HepG2 (cell line): Measurements from ENCODE around the gene CSF3R. TPM values are rescaled to one million over a fixed set of nuclear protein-coding genes. Genes with fewer than 3 reads are reported as not detected.

Source experiments
- AKAP8 ChIP-seq: sonication (generic); formaldehyde crosslinking; IDR thresholded peaks from 2 replicates; pipeline ENCODE4 v1.5.1; 2020; ENCODE audit warnings: mild to moderate bottlenecking, missing genetic modification reagents
- CENPX ChIP-seq: sonication (generic); formaldehyde crosslinking; IDR thresholded peaks from 2 replicates; pipeline ENCODE4 v1.9.0; 2021; ENCODE audit warnings: mild to moderate bottlenecking, missing genetic modification reagents, moderate library complexity
- CHD2 ChIP-seq: IDR thresholded peaks from 2 replicates; pipeline ENCODE4 v1.6.1; 2011; ENCODE audit warnings: low read depth, low read length, improper control_type of control experiment
- CREB1 ChIP-seq, 2 experiments: fragments of 450-650 bp in 1 of 2; IDR thresholded peaks; 2 replicates each; pipeline ENCODE4 v1.6.1; 2016 to 2017; ENCODE audit warnings: control low read depth in 1 of 2, mild to moderate bottlenecking in 1 of 2, missing compliant biosample characterization in 1 of 2, missing genetic modification characterization in 1 of 2
- FOXK2 ChIP-seq: fragments of 450-650 bp; IDR thresholded peaks from 2 replicates; pipeline ENCODE4 v1.6.1; 2016
- HNRNPLL ChIP-seq: fragments of 200-400 bp; formaldehyde crosslinking; IDR thresholded peaks from 2 replicates; pipeline ENCODE4 v1.6.1; 2017; ENCODE audit warnings: mild to moderate bottlenecking, low read depth, low read length; ENCODE audit not compliant: poor library complexity, severe bottlenecking
- HOXA3 ChIP-seq: sonication (generic); formaldehyde crosslinking; IDR thresholded peaks from 2 replicates; pipeline ENCODE4 v1.5.0; 2020; ENCODE audit warnings: missing genetic modification reagents
- IRF2 ChIP-seq: IDR thresholded peaks from 2 replicates; pipeline ENCODE4 v1.6.1; 2018; ENCODE audit warnings: missing genetic modification reagents, missing compliant biosample characterization
- MTA3 ChIP-seq: sonication (generic); formaldehyde crosslinking; IDR thresholded peaks from 2 replicates; pipeline ENCODE4 v1.4.0; 2020; ENCODE audit warnings: missing genetic modification reagents
- NR3C1 ChIP-seq: sonication (generic); formaldehyde crosslinking; IDR thresholded peaks from 2 replicates; pipeline ENCODE4 v1.4.0; 2020; ENCODE audit warnings: missing genetic modification reagents
- PAX8 ChIP-seq: sonication (generic); formaldehyde crosslinking; IDR thresholded peaks from 2 replicates; pipeline ENCODE4 v1.8.0; 2022; ENCODE audit warnings: mild to moderate bottlenecking, missing genetic modification reagents, borderline replicate concordance
- REL ChIP-seq: sonication (generic); formaldehyde crosslinking; conservative IDR thresholded peaks from 2 replicates; pipeline ENCODE4 v1.8.0; 2022; ENCODE audit warnings: mild to moderate bottlenecking, missing genetic modification reagents, moderate library complexity
- ZFP62 ChIP-seq: sonication (generic); formaldehyde crosslinking; IDR thresholded peaks from 2 replicates; pipeline ENCODE4 v1.4.0; 2020; ENCODE audit warnings: missing genetic modification reagents
- ZMYM4 ChIP-seq: sonication (generic); formaldehyde crosslinking; IDR thresholded peaks from 2 replicates; pipeline ENCODE4 v1.8.1; 2023; ENCODE audit warnings: mild to moderate bottlenecking, missing genetic modification reagents
- ZNF232 ChIP-seq: sonication (generic); formaldehyde crosslinking; IDR thresholded peaks from 2 replicates; pipeline ENCODE4 v1.4.0; 2020; ENCODE audit warnings: missing genetic modification reagents, borderline replicate concordance
- ZNF274 ChIP-seq: sonication (generic); formaldehyde crosslinking; IDR thresholded peaks from 2 replicates; pipeline ENCODE4 v1.5.1; 2020; ENCODE audit warnings: mild to moderate bottlenecking, missing genetic modification reagents
- ZNF350 ChIP-seq: sonication (generic); formaldehyde crosslinking; IDR thresholded peaks from 2 replicates; pipeline ENCODE4 v1.4.0; 2020; ENCODE audit warnings: mild to moderate bottlenecking, low read depth, missing genetic modification reagents, borderline replicate concordance
- ZNF430 ChIP-seq: sonication (generic); formaldehyde crosslinking; IDR thresholded peaks from 2 replicates; pipeline ENCODE4 v1.9.0; 2021; ENCODE audit warnings: mild to moderate bottlenecking, missing genetic modification reagents
- ZNF44 ChIP-seq: sonication (generic); formaldehyde crosslinking; IDR thresholded peaks from 2 replicates; pipeline ENCODE4 v1.5.1; 2020; ENCODE audit warnings: mild to moderate bottlenecking, missing genetic modification reagents
- ZNF546 ChIP-seq: sonication (generic); formaldehyde crosslinking; conservative IDR thresholded peaks from 2 replicates; pipeline ENCODE4 v1.8.1; 2023; ENCODE audit warnings: mild to moderate bottlenecking, missing genetic modification reagents
- ZNF7 ChIP-seq: IDR thresholded peaks from 2 replicates; pipeline ENCODE4 v1.6.1; 2016; ENCODE audit warnings: missing biosample characterization, missing genetic modification reagents
- ZNF781 ChIP-seq: sonication (generic); formaldehyde crosslinking; IDR thresholded peaks from 2 replicates; pipeline ENCODE4 v1.5.1; 2020; ENCODE audit warnings: borderline replicate concordance, mild to moderate bottlenecking, missing genetic modification reagents; ENCODE audit errors: not compliant biosample characterization
- ZNF83 ChIP-seq: sonication (generic); formaldehyde crosslinking; IDR thresholded peaks from 2 replicates; pipeline ENCODE4 v1.4.0; 2020; ENCODE audit warnings: missing genetic modification reagents, mild to moderate bottlenecking, borderline replicate concordance
- polyA plus RNA-seq, 8 experiments: library from polyadenylated mRNA; depleted of rRNA in 3 of 8; stranded (reverse) in 7 of 8; unstranded in 1 of 8; fragments of >200 nt; fragmentation: Illumina TruSeq in 4 of 8; extraction: Trizol in 4 of 8; gene quantifications; 2 replicates each; pipeline versions ENCODE4 v1.2.1 to v1.2.3, GENCODE V29; 2011 to 2016; ENCODE audit warnings: low read depth in 4 of 8, missing spikeins in 1 of 8, mixed read lengths in 1 of 8; ENCODE audit not compliant: insufficient read depth in 1 of 8
- total RNA-seq, 5 experiments: library from RNA; depleted of rRNA; stranded (reverse); fragments of >200 nt; fragmentation: Illumina TruSeq; extraction: Trizol; gene quantifications; 2 replicates each; pipeline ENCODE4 v1.2.3, GENCODE V29; 2016; ENCODE audit warnings: low read depth in 1 of 5
- TF ChIP-seq, protein P1 (sequence below): IDR thresholded peaks from 2 replicates; pipeline ENCODE4 v1.6.1; 2016
- TF ChIP-seq, protein P2 (sequence below): IDR thresholded peaks from 2 replicates; pipeline ENCODE4 v1.6.1; 2016
- TF ChIP-seq, protein P3 (sequence below): sonication (generic); formaldehyde crosslinking; IDR thresholded peaks from 2 replicates; pipeline ENCODE4 v1.8.1; 2023; ENCODE audit warnings: mild to moderate bottlenecking, inconsistent platforms, moderate library complexity, missing genetic modification reagents, borderline replicate concordance
- TF ChIP-seq, protein P4 (sequence below): sonication (generic); formaldehyde crosslinking; IDR thresholded peaks from 2 replicates; pipeline ENCODE4 v1.8.1; 2023; ENCODE audit warnings: mild to moderate bottlenecking, missing genetic modification reagents, borderline replicate concordance
- TF ChIP-seq, protein P5 (sequence below): IDR thresholded peaks from 2 replicates; pipeline ENCODE4 v1.6.1; 2016; ENCODE audit warnings: missing compliant biosample characterization, missing genetic modification reagents, borderline replicate concordance

Gene CSF3R
- total and polyA plus RNA-seq, 2 of the 13 experiments (the other 11 are each of a cell fraction or from before 2014, with no cell fraction given) = 11.9 to 28.8 TPM

DNA sequence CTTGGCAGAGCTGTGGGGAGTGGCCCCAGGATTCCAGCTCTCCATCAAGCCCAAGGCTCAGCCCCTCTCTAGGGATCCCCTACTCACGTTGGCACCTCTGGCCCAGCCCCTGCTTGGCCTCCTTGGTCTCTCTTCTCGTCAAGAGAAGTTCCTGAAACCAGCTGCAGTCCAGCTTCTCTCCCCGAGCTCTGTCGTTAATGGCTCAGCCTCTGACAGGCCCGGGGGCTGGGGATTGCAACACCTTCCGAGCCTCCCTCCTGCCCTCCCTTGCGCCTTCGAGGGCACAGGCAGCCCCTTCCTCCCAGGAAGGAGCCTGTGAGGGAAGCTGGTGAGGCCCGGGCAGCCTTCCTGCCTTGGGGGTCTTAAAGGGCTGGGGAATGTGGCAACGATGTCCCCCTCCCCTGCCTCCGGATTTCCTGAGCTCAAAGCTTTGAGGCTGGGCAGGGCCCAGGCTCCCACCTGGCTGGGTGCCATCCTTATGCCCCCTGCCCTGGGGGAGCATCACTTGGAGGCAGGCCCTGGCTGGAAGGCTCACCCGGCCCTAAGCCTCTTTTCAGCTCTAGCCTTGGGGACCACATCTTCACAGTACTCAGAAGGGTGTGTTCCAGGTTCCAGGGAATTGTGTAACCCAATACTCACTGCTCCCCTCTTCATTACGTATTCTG is at the start of gene CSF3R (continued):
- TF ChIP-seq ZNF781 (CRISPR knock-in tag) = no peak
- TF ChIP-seq IRF2 (CRISPR knock-in tag) = no peak
- TF ChIP-seq CREB1 (IDR thresholded peaks at IDR 0.05) = no peak
- 0 out of 2 replicates have a peak, but pooled peaks have one; percentile 22 for TF ChIP-seq CREB1 (CRISPR knock-in tag; IDR thresholded peaks at IDR 0.05)
- no peak for TF ChIP-seq CHD2
- no peak for TF ChIP-seq MTA3 (CRISPR knock-in tag)
- no peak for TF ChIP-seq PAX8 (CRISPR knock-in tag)
- TF ChIP-seq, protein P1, sequence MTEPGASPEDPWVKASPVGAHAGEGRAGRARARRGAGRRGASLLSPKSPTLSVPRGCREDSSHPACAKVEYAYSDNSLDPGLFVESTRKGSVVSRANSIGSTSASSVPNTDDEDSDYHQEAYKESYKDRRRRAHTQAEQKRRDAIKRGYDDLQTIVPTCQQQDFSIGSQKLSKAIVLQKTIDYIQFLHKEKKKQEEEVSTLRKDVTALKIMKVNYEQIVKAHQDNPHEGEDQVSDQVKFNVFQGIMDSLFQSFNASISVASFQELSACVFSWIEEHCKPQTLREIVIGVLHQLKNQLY (CRISPR knock-in tag) = no peak
- TF ChIP-seq FOXK2 = no peak
- peak; percentile 15; the same call in 1 of the 2 replicates for TF ChIP-seq ZNF350 (CRISPR knock-in tag)
- TF ChIP-seq ZNF274 = peak; percentile 67; the same call in 1 of the 2 replicates
- no peak for TF ChIP-seq REL (CRISPR knock-in tag)
- TF ChIP-seq, protein P2, sequence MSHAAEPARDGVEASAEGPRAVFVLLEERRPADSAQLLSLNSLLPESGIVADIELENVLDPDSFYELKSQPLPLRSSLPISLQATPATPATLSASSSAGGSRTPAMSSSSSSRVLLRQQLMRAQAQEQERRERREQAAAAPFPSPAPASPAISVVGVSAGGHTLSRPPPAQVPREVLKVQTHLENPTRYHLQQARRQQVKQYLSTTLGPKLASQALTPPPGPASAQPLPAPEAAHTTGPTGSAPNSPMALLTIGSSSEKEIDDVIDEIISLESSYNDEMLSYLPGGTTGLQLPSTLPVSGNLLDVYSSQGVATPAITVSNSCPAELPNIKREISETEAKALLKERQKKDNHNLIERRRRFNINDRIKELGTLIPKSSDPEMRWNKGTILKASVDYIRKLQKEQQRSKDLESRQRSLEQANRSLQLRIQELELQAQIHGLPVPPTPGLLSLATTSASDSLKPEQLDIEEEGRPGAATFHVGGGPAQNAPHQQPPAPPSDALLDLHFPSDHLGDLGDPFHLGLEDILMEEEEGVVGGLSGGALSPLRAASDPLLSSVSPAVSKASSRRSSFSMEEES = no peak
- no peak for TF ChIP-seq ZNF232 (CRISPR knock-in tag)
- TF ChIP-seq NR3C1 (CRISPR knock-in tag) = no peak
- TF ChIP-seq, protein P3, sequence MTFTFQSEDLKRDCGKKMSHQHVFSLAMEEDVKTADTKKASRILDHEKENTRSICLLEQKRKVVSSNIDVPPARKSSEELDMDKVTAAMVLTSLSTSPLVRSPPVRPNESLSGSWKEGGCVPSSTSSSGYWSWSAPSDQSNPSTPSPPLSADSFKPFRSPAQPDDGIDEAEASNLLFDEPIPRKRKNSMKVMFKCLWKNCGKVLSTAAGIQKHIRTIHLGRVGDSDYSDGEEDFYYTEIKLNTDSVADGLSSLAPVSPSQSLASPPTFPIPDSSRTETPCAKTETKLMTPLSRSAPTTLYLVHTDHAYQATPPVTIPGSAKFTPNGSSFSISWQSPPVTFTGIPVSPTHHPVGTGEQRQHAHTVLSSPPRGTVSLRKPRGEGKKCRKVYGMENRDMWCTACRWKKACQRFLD (CRISPR knock-in tag) = no peak
- TF ChIP-seq, protein P4, sequence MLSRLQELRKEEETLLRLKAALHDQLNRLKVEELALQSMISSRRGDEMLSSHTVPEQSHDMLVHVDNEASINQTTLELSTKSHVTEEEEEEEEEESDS = no peak
- TF ChIP-seq ZNF546 = 0 out of 2 replicates have a peak, but pooled peaks have one; percentile 33
- no peak for TF ChIP-seq AKAP8 (CRISPR knock-in tag)
- TF ChIP-seq HOXA3 (CRISPR knock-in tag) = no peak
- TF ChIP-seq CENPX = no peak
- TF ChIP-seq ZMYM4 (CRISPR knock-in tag) = no peak
- no peak for TF ChIP-seq ZFP62 (CRISPR knock-in tag)
- no peak for TF ChIP-seq HNRNPLL
- TF ChIP-seq, protein P5, sequence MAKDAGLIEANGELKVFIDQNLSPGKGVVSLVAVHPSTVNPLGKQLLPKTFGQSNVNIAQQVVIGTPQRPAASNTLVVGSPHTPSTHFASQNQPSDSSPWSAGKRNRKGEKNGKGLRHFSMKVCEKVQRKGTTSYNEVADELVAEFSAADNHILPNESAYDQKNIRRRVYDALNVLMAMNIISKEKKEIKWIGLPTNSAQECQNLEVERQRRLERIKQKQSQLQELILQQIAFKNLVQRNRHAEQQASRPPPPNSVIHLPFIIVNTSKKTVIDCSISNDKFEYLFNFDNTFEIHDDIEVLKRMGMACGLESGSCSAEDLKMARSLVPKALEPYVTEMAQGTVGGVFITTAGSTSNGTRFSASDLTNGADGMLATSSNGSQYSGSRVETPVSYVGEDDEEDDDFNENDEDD (CRISPR knock-in tag) = no peak
- TF ChIP-seq ZNF44 = no peak
- peak; percentile 66; the same call in 1 of the 2 replicates for TF ChIP-seq ZNF430 (CRISPR knock-in tag)
- peak; percentile 57; the same call in 1 of the 2 replicates for TF ChIP-seq ZNF83 (CRISPR knock-in tag)
- no peak for TF ChIP-seq ZNF7 (CRISPR knock-in tag)
